Ascending aorta (tissue), 2 donors: ENCODE results near the gene HMGB4. TPM values are rescaled to one million over a fixed set of nuclear protein-coding genes. Genes with fewer than 3 reads are reported as not detected.

Experiments
- DNase-seq, 2 donors: peaks; one replicate each; pipeline ENCODE4 v3.0.0-alpha.2; 2019; ENCODE audit warnings: low spot score in 2 of 2
- H3K27ac ChIP-seq, 2 donors: fragments of 200-600 bp; sonication (generic); one replicate each; pipeline ENCODE4 v1.5.1; 2016 to 2017; ENCODE audit warnings: mild to moderate bottlenecking in 1 of 2
- H3K27me3 ChIP-seq: fragments of 200-600 bp; sonication (generic); one replicate; pipeline ENCODE4 v1.5.1; 2017
- H3K36me3 ChIP-seq, 2 donors: fragments of 200-600 bp; sonication (generic); one replicate each; pipeline ENCODE4 v1.5.1; 2016
- H3K4me1 ChIP-seq, 2 donors: fragments of 200-600 bp; sonication (generic); one replicate each; pipeline ENCODE4 v1.5.1; 2016 to 2017; ENCODE audit warnings: mild to moderate bottlenecking in 1 of 2
- H3K4me3 ChIP-seq, 2 donors: fragments of 200-600 bp; sonication (generic); one replicate each; pipeline ENCODE4 v1.5.1; 2016 to 2017; ENCODE audit warnings: mild to moderate bottlenecking in 1 of 2
- H3K9me3 ChIP-seq, 2 donors: fragments of 200-600 bp; sonication (generic); one replicate each; pipeline ENCODE4 v1.5.1; 2016
- intact Hi-C: fragments of 100-400 bp; cut with DNase I; formaldehyde crosslinking; loops from one replicate; pipeline ENCODE4 v1.15.1; 2023
- total RNA-seq: library from RNA; depleted of rRNA; stranded (reverse); fragments of >200 nt; gene quantifications from one replicate; pipeline ENCODE4 v1.1.0, GENCODE V29; 2016
- TF ChIP-seq, protein P1 (sequence below), 3 experiments: fragments of 200-600 bp in 2 of 3; fragments of 450-650 bp in 1 of 3; sonication (generic) in 2 of 3; IDR thresholded peaks; one replicate each; pipeline ENCODE4 v1.5.1; 2016 to 2019; ENCODE audit warnings: antibody characterized with exemption in 3 of 3, mild to moderate bottlenecking in 1 of 3, moderate library complexity in 1 of 3

The HMGB4 gene
- total RNA-seq, 1 donor from 2014 or later, result not detected

GRCh38 chr1:33880305-33880704, 16.4 kb downstream of the HMGB4 start:
- TF ChIP-seq, protein P1, sequence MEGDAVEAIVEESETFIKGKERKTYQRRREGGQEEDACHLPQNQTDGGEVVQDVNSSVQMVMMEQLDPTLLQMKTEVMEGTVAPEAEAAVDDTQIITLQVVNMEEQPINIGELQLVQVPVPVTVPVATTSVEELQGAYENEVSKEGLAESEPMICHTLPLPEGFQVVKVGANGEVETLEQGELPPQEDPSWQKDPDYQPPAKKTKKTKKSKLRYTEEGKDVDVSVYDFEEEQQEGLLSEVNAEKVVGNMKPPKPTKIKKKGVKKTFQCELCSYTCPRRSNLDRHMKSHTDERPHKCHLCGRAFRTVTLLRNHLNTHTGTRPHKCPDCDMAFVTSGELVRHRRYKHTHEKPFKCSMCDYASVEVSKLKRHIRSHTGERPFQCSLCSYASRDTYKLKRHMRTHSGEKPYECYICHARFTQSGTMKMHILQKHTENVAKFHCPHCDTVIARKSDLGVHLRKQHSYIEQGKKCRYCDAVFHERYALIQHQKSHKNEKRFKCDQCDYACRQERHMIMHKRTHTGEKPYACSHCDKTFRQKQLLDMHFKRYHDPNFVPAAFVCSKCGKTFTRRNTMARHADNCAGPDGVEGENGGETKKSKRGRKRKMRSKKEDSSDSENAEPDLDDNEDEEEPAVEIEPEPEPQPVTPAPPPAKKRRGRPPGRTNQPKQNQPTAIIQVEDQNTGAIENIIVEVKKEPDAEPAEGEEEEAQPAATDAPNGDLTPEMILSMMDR (IDR thresholded peaks at IDR 0.05), result no peak
- Histone ChIP-seq H3K9me3 (no peaks in the 10 kb centered on the region), H3K36me3 (no peaks in the 10 kb centered on the region), H3K4me1 (peaks cover 0 to 3% of the 10 kb centered on the region in 2 donors), H3K27ac (no peak overlapping the region), H3K27me3 (no peaks in the 10 kb centered on the region), H3K4me3 (no peak overlapping the region)
- intact Hi-C loops, result no loop called here
- DNase-seq, result no peak

- intact Hi-C loops, result no loop called here
These were observed 22.6 kb downstream of the HMGB4 start for GRCh38 chr1:33886496-33886895.

DNA sequence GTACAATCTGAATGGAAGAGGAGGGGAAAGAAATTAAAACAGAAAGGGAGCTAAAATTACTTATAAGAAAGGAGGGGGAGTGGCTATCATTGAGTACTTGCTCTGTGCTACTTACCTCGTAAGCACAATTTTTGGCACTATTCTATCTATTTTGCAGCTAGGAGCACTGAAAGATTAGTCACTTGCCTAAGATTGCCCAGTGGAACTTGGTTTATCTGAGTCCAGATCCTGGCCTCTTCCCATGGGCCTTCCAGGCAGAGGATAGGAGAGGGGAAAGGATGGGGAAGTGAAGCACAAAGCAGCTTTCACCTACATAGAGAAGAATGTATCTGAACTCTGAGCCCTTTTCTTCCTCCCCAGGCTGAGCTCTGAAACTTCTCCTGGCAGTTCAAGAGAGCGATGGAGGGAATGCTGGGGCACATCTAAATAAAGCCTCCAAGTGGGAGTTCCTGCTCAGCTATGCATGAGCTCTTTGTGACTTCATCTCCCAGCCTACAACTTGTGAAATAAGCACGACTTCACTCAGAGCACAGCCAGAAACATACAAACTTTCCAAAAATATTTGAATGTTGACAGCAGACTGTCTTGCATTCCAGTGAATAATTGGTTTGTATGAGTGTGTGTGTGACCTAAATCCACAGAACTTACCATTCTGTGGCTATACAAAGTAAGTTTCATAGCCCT, 29.4 kb downstream of the HMGB4 start:
- no peak overlapping the region for H3K4me3 ChIP-seq
- peak in 1 of 2 donors; percentile 79 for DNase-seq
- no peaks in the 10 kb centered on the region for H3K9me3 ChIP-seq
- TF ChIP-seq, protein P1 (IDR thresholded peaks at IDR 0.05), result no peak
- H3K4me1 ChIP-seq, result peaks cover 6 to 16% of the 10 kb centered on the region in 2 donors
- H3K36me3 ChIP-seq, result no peaks in the 10 kb centered on the region
- H3K27ac ChIP-seq, result peak overlapping the region; percentile 91 to 93
- intact Hi-C loops, result loop anchor here (2.0 kb wide), 1 partner anchor 94 kb away; no protein-coding TSS in a partner anchor
- H3K27me3 ChIP-seq, result no peaks in the 10 kb centered on the region

More at GRCh38 chr1:33886496-33886895, 22.6 kb downstream of the HMGB4 start:
- H3K4me1 ChIP-seq, result peaks cover 0 to 7% of the 10 kb centered on the region in 2 donors
- TF ChIP-seq, protein P1 (IDR thresholded peaks at IDR 0.05), result no peak
- no peaks in the 10 kb centered on the region for H3K27me3 ChIP-seq
- no peak for DNase-seq
- no peak overlapping the region for H3K4me3 ChIP-seq
- no peaks in the 10 kb centered on the region for H3K9me3 ChIP-seq
- no peaks in the 10 kb centered on the region for H3K36me3 ChIP-seq
- no peak overlapping the region for H3K27ac ChIP-seq

GRCh38 chr1:33895396-33895795, 31.5 kb downstream of the HMGB4 start:
- DNase-seq, result no peak
- Histone ChIP-seq H3K4me1 (peaks cover 6 to 17% of the 10 kb centered on the region in 2 donors), H3K27me3 (no peaks in the 10 kb centered on the region), H3K4me3 (no peak overlapping the region), H3K27ac (peak overlapping the region; percentile 91 to 93), H3K9me3 (no peaks in the 10 kb centered on the region), H3K36me3 (no peaks in the 10 kb centered on the region)
- intact Hi-C loops, result loop anchor here (5.0 kb wide), 1 partner anchor 133 kb away; no protein-coding TSS in a partner anchor
- TF ChIP-seq, protein P1 (IDR thresholded peaks at IDR 0.05), result no peak

GRCh38 chr1:33895976-33896375, 32.1 kb downstream of the HMGB4 start:
- Histone ChIP-seq H3K36me3 (no peaks in the 10 kb centered on the region), H3K4me1 (peaks cover 6 to 17% of the 10 kb centered on the region in 2 donors), H3K27ac (peak overlapping the region; percentile 13 to 93), H3K9me3 (no peaks in the 10 kb centered on the region), H3K4me3 (no peak overlapping the region), H3K27me3 (no peaks in the 10 kb centered on the region)
- no peak for DNase-seq
- TF ChIP-seq, protein P1 (IDR thresholded peaks at IDR 0.05), result no peak
- intact Hi-C loops, result loop anchor here (5.0 kb wide), 1 partner anchor 134 kb away; no protein-coding TSS in a partner anchor
